Measurements from ENCODE around the gene MCC.

MCC gene

DNA sequence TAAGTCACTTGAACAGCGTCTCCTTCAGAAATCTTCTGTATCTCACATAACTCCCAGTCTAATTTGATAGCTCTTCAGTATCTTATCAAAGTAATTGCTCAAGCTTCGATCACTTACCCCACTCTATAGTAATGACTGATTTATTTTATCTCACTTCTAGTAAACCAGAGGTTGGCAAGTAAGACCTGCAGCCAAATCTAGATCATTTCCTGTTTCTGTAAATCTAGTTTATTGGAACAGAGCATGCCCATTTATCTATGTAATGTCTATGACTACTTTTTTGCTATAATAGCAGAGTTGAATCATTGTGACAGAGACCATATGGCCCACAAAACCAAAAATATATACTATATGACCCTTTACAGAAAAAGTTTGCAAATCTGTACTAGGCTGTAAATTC lies 93.6 kb downstream of the MCC start:
- DNase-seq (ENCODE audit: low spot score): no peak
- CTCF ChIA-PET: no interaction called here
- H3K27ac ChIP-seq: no peak overlapping the region
- no peak for TF ChIP-seq CTCF (conservative IDR thresholded peaks at IDR 0.05; ENCODE audit: low read depth)
- POLR2A ChIA-PET (ENCODE audit: low non-redundant PET): no interaction called here

- CTCF ChIA-PET: no interaction called here
- H3K27ac ChIP-seq: no peak overlapping the region
- POLR2A ChIA-PET (ENCODE audit: low non-redundant PET): no interaction called here
- no peak for TF ChIP-seq CTCF (conservative IDR thresholded peaks at IDR 0.05; ENCODE audit: low read depth)
- DNase-seq (ENCODE audit: low spot score): no peak
These were observed 98.0 kb downstream of the MCC start for GRCh38 chr5:113390224-113390623.

DNA sequence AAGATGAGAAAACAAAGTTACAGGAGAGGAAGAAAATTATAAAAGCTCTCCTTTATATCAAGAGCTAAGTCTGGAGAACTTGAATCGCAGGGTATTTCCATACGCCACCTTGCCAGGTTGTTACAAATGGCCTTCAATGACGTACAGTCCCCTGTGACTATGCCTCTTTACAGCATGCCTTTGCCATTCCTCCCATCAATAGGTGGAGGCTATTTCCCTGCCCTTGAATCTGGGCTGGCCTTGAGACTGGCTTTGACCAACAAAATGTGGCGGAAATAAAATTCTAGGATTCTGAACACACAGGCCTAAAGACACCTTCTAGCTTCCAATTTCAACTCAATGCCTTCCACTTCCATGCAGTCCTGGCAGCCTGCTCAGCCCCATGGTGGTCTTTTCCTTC lies 99.1 kb downstream of the MCC start:
- no peak for DNase-seq (ENCODE audit: low spot score)
- no peak for TF ChIP-seq CTCF (conservative IDR thresholded peaks at IDR 0.05; ENCODE audit: low read depth)
- H3K27ac ChIP-seq: no peak overlapping the region
- CTCF ChIA-PET: no interaction called here
- POLR2A ChIA-PET (ENCODE audit: low non-redundant PET): no interaction called here

DNA sequence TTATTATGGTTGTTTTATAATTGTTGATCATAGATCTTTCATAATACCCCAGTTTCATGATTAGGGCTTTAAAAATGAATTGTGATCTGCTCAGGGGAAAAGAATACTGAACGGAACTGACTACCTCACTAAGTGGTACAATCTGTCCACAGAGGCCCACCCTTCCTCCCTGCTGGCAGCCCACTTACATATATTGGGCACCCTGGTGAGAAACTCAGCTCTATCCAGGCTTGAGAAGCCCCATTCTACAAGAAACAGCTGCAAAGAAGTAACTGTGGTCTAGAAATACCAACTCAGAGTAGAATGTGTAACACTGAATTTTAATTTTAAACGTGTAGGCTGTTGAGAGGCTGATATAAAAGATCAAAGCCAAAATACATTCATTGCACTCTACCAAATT lies 100.4 kb downstream of the MCC start:
- no peak for DNase-seq (ENCODE audit: low spot score)
- no peak for TF ChIP-seq CTCF (conservative IDR thresholded peaks at IDR 0.05; ENCODE audit: low read depth)
- ChIA-PET CTCF (no interaction called here), POLR2A (ENCODE audit: low non-redundant PET) (no interaction called here)
- H3K27ac ChIP-seq: no peak overlapping the region

DNA sequence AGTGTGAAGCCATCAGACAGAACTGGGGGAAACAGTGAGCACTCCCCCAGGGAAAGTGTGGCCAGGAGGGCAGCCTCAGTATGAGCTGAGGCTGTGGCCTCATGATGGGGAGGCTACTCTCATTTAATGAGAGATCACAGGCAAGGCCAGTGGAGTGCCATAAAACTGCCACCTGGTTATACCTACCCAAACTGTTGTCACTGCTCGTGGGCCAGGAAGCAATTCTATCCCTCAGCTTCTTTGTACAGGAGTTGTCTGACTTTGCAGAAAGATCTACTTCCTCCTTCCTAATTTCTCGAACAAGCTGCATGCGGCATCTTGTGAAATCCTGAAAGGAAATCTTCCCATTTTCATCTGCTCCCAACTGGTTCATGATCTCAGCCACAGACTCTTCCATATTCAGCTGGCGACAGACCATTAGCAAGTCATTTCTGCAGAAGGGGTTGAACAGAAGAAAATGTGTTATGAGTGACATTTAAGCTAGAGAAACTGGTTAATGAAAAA lies 103.4 kb downstream of the MCC start:
- DNase-seq (ENCODE audit: low spot score): no peak
- H3K27ac ChIP-seq: no peak overlapping the region
- no peak for TF ChIP-seq CTCF (conservative IDR thresholded peaks at IDR 0.05; ENCODE audit: low read depth)
- CTCF ChIA-PET: interaction anchor here (0.5 to 1.0 kb wide), 3 partner anchors 61 to 750 kb away, joined by 3 to 4 read pairs (median 3); no protein-coding TSS in a partner anchor
- POLR2A ChIA-PET (ENCODE audit: low non-redundant PET): no interaction called here

- ChIA-PET POLR2A (ENCODE audit: low non-redundant PET) (no interaction called here), CTCF (interaction anchor here (0.6 to 4.6 kb wide), 3 partner anchors 128 to 352 kb away, joined by 3 to 50 read pairs (median 4); no protein-coding TSS in a partner anchor)
- peak; percentile 73 for DNase-seq (ENCODE audit: low spot score)
- no peak overlapping the region for H3K27ac ChIP-seq
- TF ChIP-seq CTCF (conservative IDR thresholded peaks at IDR 0.05; ENCODE audit: low read depth): no peak
These were observed 105.5 kb downstream of the MCC start for GRCh38 chr5:113382731-113383130.

- ChIA-PET CTCF (interaction anchor here (0.7 to 4.6 kb wide), 2 partner anchors 19 to 129 kb away, joined by 4 to 50 read pairs; no protein-coding TSS in a partner anchor), POLR2A (ENCODE audit: low non-redundant PET) (no interaction called here)
- no peak for TF ChIP-seq CTCF (conservative IDR thresholded peaks at IDR 0.05; ENCODE audit: low read depth)
- DNase-seq (ENCODE audit: low spot score): no peak
- H3K27ac ChIP-seq: no peak overlapping the region
These were observed 106.5 kb downstream of the MCC start for GRCh38 chr5:113381791-113382190.
